ENCODE data around the gene DMD.

- TF ChIP-seq EZH2 (IDR thresholded peaks at IDR 0.05) = no peak
- TF ChIP-seq POLR2AphosphoS5 (IDR thresholded peaks at IDR 0.05; ENCODE audit: borderline replicate concordance, low read depth, low read length) = no peak
- no peak for TF ChIP-seq FOXP2 (optimal IDR thresholded peaks at IDR 0.05; ENCODE audit: control extremely low read depth, extremely low read length, insufficient read depth)
Measured at GRCh38 chrX:31870267-31870666, 1341.1 kb downstream of the DMD start.
